HFF-Myc (cell line): ENCODE data around the gene MYPN.
"Not testable (repeated sequence)": the region's sequence is repeated elsewhere in the genome, so short reads cannot be mapped to it uniquely, and the experiment has no call there.

Experiments
- DNase-seq: peaks from one replicate; pipeline ENCODE4 v3.0.0-alpha.2; 2011; ENCODE audit warnings: low read depth; ENCODE audit errors: extremely low read depth
- H3K4me3 ChIP-seq: replicated peaks from 2 replicates; pipeline ENCODE4 v1.5.1; 2011; ENCODE audit warnings: low read depth, mild to moderate bottlenecking, control low read depth, low read length
- CTCF ChIP-seq: IDR thresholded peaks from 2 replicates; pipeline ENCODE4 v1.5.1; 2012; ENCODE audit warnings: mild to moderate bottlenecking, low read depth, low read length, control low read depth; ENCODE audit errors: missing control alignments

Gene MYPN

DNA sequence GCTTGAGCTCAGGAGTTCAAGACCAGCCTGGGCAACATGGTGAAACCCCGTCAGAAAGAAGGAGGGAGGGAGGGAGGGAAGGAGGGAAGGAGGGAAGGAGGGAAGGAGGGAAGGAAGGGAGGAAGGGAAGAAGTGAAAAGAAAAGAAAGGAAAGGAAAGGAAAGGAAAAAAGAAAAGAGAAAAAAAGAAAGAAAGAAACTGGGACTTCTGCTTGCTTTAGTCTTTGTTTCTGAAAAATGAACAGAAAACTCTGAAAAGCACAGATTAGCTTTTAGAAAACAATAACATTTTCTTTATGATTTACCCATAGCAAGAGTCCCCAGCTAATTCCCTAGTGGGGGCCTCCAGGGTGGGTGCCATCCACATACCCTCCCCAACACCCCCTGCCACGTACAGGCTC, 75.8 kb downstream of the MYPN start:
- no peak for TF ChIP-seq CTCF
- DNase-seq: no peak
- no peak overlapping the region for H3K4me3 ChIP-seq

- TF ChIP-seq CTCF: no peak
- no peak for DNase-seq
- no peak overlapping the region for H3K4me3 ChIP-seq
These were observed 79.5 kb downstream of the MYPN start for GRCh38 chr10:68188835-68189234.

GRCh38 chr10:68192113-68192512, 82.8 kb downstream of the MYPN start:
- H3K4me3 ChIP-seq: no peak overlapping the region
- no peak for TF ChIP-seq CTCF
- no peak for DNase-seq

- no peak overlapping the region for H3K4me3 ChIP-seq
- TF ChIP-seq CTCF: no peak
- DNase-seq: no peak
These were observed 85.0 kb downstream of the MYPN start for GRCh38 chr10:68194290-68194689.

GRCh38 chr10:68195776-68196175, 86.5 kb downstream of the MYPN start:
- DNase-seq: not testable (repeated sequence)

DNA sequence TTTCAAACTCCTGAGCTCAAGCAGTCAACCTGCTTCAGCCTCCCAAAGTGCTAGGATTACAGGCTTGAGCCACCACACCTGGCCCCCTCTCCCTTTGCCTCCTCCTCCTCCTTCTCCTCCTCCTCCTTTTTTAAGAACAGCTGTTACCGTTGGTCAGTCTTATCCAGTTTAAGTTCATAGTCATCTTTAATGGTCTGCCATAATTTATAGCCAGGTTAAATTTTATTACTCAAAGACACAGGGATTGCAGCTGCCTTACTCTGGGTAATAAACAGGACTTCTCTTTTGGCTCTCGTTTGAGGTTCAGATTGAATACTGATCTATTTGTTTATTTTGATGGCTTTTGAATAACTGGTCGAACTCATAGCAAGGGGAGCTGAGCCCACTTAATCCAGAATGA, 87.4 kb downstream of the MYPN start:
- TF ChIP-seq CTCF: no peak
- no peak overlapping the region for H3K4me3 ChIP-seq
- no peak for DNase-seq

More at GRCh38 chr10:68195776-68196175, 86.5 kb downstream of the MYPN start:
- not testable (repeated sequence) for H3K4me3 ChIP-seq

GRCh38 chr10:68202960-68203353, 93.7 kb downstream of the MYPN start:
- DNase-seq: no peak
- no peak for TF ChIP-seq CTCF
- no peak overlapping the region for H3K4me3 ChIP-seq
